NK-92 (cell line): Measurements from ENCODE around the gene VGLL3.
"Not testable (repeated sequence)": the region's sequence is repeated elsewhere in the genome, so short reads cannot be mapped to it uniquely, and the experiment has no call there.

Source experiments
- DNase-seq: peaks from one replicate; lab custom pipeline; 2025; ENCODE audit not compliant: unreplicated experiment; lab: John Stamatoyannopoulos, UW

Gene VGLL3

GRCh38 chr3:86990012-86990733, 776 bp downstream of the VGLL3 start:
- DNase-seq: no peak

GRCh38 chr3:86989611-86990010, 1.3 kb downstream of the VGLL3 start:
- DNase-seq: no peak

GRCh38 chr3:86989006-86989405, 1.9 kb downstream of the VGLL3 start:
- DNase-seq: no peak

- DNase-seq: no peak
Measured at GRCh38 chr3:86988235-86988634, 2.7 kb downstream of the VGLL3 start.

- no peak for DNase-seq
Measured at GRCh38 chr3:86987421-86987715, 3.6 kb downstream of the VGLL3 start.

- no peak for DNase-seq
Measured at GRCh38 chr3:86986671-86987420, 4.1 kb downstream of the VGLL3 start.

- no peak for DNase-seq
Measured at GRCh38 chr3:86985181-86985826, 5.6 kb downstream of the VGLL3 start.

GRCh38 chr3:86984271-86984670, 6.7 kb downstream of the VGLL3 start:
- no peak for DNase-seq

- DNase-seq: no peak
Measured at GRCh38 chr3:86982883-86983282, 8.1 kb downstream of the VGLL3 start.

GRCh38 chr3:86978111-86978551, 12.8 kb downstream of the VGLL3 start:
- DNase-seq: no peak

GRCh38 chr3:86976219-86976618, 14.7 kb downstream of the VGLL3 start:
- DNase-seq: no peak

GRCh38 chr3:86974177-86974576, 16.8 kb downstream of the VGLL3 start:
- DNase-seq: not testable (repeated sequence)

- no peak for DNase-seq
Measured at GRCh38 chr3:86973440-86973839, 17.5 kb downstream of the VGLL3 start.

GRCh38 chr3:86969500-86970189, 21.3 kb downstream of the VGLL3 start:
- no peak for DNase-seq

GRCh38 chr3:86968244-86968932, 22.6 kb downstream of the VGLL3 start:
- DNase-seq: no peak

- no peak for DNase-seq
Measured at GRCh38 chr3:86967062-86967461, 23.9 kb downstream of the VGLL3 start.

- DNase-seq: no peak
Measured at GRCh38 chr3:86965166-86965565, 25.8 kb downstream of the VGLL3 start.

GRCh38 chr3:86963611-86964010, 27.3 kb downstream of the VGLL3 start:
- DNase-seq: no peak

- DNase-seq: no peak
Measured at GRCh38 chr3:86961297-86961696, 29.7 kb downstream of the VGLL3 start.

GRCh38 chr3:86960550-86960949, 30.4 kb downstream of the VGLL3 start:
- DNase-seq: no peak

GRCh38 chr3:86958534-86958933, 32.4 kb downstream of the VGLL3 start:
- DNase-seq: no peak
